NCI-H2227 treated with DMSO at 0.1 percent for 48 hours (cell line): ENCODE results near the gene CERS5.
"Not testable (repeated sequence)": the region's sequence is repeated elsewhere in the genome, so short reads cannot be mapped to it uniquely, and the experiment has no call there.

Experiments used
- DNase-seq: peaks from one replicate; lab custom pipeline; 2025; lab: John Stamatoyannopoulos, UW

The CERS5 gene

DNA sequence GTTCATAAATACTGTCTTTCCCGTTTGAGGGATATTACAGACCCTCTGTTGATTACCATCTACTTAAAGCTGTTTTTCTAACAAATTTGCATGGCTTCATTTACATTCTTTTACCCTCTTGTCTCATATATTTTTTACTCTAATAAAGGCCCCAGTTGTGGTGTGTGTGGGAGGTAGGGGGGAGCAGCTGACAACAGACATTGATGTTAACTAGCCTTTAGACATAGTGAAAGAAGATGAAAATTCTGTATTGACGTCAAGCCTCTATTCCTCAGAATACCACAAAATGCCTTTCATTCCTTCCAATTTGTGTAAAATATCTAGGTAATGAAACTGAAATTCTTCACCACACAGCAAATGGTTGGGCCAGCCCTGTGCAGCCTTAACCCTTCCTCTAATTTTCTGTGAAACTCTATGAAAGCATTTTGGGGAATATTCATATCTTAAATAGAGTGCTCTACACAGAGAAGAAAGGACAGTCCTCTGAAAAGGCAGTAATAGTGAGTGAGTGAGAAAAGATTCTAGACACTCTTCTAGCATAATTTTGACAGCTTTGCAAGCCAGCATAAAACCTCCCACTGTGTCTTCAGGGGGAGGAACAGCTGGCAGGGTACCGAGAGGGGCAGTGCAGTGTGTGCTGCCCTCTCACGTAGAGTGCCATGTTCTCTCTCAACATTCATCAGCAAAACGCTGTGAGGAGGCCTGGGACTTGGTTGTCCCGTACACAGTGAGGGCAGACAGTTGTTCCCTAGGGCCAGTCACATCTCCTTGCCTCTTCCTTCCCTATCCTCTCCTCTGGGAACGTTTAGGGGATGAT lies 20.1 kb upstream of the CERS5 start:
- no peak for DNase-seq

DNA sequence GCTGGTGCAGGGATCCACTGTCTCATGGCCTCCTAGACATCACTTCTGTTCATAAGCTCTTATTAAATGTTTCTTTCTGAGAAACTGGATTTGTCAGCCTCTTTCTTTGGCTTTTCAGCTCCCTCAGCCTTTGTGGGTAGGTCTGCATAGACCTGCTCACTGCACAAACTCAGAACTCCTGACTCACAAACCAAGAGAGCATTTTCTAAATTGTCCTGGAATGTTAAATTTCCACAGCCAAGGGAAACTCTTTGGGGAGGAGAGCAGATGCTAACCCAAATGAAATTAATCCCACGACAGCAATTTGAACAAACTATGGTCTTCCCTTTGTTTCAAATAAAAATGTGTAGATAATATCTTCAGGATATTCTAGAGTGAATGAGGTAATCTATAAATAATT lies 19.5 kb upstream of the CERS5 start:
- no peak for DNase-seq

DNA sequence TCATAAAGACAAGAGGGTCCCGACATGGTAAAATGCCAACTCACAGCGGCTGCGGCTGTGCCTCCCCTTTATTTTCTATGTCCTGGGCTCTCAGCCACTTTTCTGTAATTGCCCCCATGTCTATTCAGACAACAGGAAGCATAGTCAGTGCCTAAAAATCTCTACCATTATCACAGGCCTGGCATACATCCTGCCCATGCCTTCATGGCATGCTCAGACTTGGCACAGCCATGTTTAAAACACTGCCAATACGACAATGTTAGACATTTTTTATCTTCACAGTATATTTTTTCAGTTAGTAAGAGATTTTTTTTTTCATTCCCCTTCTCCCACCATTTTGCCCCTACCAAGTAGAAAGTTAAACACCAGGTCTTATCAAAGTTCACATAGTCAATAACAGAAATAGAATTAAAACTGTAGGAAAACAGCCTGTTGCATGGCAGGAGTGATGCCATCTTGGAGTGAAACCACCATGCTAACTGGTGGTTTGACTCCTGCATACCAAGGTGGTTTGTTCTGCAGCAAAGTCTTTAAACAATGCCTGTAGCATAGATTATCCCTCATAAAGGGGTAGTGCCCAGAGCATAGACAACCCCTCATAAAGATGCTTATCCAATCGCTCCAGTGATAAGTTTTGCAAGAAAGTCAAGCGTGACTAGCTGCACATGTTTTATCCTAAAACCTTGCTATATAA lies 18.9 kb upstream of the CERS5 start:
- no peak for DNase-seq

GRCh38 chr12:50185301-50185895 lies 18.2 kb upstream of the CERS5 start:
- DNase-seq, result no peak

GRCh38 chr12:50184261-50184660 lies 17.1 kb upstream of the CERS5 start:
- DNase-seq, result no peak

DNA sequence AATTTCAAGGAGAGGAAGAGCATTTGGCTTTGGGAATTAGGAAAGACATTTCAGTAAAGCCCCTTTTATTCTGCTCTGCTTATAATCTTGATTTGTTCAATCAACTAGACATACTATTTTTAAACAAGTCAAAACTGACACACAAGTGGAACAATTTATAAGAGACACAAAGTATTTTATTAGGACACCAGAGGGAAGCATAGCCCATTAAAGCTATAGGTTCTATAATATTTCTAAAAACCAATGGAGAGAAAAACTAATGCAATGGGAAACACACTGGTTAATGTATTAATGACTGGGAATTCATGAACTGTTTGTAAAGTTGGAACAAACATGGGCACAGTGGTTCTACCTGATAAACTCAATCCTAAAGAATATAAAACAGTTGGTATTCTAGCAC lies 15.3 kb upstream of the CERS5 start:
- no peak for DNase-seq

DNA sequence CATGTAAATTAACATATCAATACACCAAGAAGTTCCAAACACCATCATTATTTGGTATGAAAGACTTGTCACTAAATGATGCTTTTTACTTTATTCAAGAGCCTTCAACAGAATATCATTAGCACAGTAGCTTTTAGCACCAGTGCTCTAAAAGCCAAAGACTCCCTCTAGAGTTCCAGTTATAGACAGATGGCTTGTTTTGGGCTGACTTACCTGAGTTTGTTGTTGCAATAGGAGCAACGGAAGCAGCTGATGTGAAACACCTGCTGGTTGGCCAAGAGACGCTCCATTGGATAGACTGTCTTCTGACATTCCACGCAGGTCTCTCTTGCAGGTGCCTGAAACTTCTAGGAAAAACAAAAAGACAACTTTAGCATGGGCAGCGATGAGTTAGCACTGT lies 14.5 kb upstream of the CERS5 start:
- no peak for DNase-seq

GRCh38 chr12:50175716-50176026 lies 8.5 kb upstream of the CERS5 start:
- no peak for DNase-seq

DNA sequence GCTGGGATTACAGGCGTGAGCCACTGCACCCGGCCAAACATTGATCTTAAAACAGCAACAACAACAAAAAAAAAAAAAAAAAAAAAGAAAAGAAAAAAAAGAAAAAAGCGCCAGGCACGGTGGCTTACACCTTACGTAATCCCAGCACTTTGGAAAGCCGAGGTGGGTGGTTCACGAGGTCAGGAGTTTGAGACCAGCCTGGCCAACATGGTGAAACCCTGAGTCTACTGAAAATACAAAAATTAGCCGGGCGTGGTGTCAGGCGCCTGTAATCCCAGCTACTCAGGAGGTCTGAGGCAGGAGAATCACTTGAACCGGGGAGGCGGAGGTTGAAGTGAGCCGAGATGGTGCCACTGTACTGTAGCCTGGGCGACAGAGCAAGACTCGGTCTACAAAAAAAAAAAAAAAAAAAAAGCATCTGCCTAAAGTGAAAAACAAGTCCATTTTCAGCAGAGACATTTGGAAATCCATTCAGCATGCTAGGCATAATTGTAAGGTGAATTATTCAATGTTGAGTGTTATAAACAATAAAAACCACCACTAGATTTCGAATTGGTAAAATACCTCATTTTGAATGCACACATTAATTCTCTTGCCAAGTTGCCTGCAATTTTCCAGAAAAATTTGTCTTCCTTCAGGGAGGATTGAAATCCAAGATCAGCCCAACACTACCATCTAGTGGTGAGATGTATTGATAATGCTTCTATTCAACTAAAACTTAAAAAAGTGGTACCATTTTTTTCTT lies 8.0 kb upstream of the CERS5 start:
- peak; percentile 25 for DNase-seq

DNA sequence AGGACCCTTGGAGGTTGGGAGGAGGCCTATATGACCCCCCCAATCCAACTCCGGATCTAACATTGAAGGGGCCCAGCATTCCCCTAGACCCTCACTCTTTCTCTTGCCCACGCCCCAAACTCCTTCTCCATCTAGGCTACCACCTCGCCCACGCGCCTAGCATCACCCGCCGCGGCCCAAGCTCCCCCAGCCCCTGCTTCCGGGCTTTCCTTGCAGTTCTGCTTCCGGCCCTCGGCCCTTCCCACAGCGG lies 445 bp downstream of the CERS5 start:
- no peak for DNase-seq

DNA sequence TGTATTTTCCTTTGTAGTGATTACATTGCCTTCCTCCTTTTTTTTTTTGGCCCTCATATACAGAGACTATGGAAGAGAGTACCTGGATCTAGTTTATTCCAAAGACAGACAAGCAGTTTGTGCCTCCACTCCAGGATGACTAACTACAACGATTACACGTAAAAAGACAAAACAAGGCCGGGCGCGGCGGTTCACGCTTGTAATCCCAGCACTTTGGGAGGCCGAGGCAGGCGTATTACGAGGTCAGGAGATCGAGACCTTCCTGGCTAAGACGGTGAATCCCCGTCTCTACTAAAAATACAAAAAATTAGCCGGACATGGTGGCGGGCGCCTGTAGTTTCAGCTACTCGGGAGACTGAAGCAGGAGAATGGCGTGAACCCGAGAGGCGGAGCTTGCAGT lies 2.2 kb downstream of the CERS5 start:
- no peak for DNase-seq

- no peak for DNase-seq
These were observed 4.9 kb downstream of the CERS5 start for GRCh38 chr12:50162230-50162629.

GRCh38 chr12:50160643-50161042 lies 6.5 kb downstream of the CERS5 start:
- no peak for DNase-seq

DNA sequence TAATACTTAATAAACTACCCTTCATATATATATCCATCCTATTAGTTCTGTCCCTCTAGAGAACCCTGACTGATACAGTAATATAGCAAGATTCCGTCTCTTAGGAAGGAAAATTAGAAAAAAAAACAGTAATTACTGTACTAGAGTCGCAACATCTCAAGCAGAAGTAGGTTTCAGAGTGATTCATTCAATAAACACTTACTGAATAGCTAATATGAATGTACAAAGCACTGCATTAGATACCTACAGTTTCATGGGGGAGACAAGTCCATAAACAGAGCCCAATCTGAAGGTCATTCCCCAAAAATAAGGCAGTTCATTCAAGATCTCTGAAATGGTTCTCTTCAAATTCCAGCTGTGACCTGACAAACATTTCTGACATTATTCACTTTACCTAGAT lies 9.9 kb downstream of the CERS5 start:
- no peak for DNase-seq

DNA sequence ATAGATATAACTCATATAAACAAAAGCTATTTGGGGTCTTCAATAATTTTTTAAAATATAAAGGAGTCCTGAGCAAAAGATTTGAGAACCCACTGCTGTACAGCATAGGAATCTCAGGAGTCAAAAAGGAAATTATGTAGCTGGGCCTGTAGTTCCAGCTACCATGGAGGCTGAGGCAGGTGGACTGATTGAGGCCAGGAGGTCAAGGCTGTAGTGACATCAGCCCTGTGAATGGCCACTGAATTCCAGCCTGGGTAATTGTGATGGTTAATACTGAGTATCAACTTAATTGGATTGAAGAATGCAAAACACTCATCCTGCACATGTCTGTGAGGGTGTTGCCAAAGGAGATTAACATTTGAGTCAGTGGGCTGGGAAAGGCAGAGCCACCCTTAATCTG lies 10.5 kb downstream of the CERS5 start:
- no peak for DNase-seq

DNA sequence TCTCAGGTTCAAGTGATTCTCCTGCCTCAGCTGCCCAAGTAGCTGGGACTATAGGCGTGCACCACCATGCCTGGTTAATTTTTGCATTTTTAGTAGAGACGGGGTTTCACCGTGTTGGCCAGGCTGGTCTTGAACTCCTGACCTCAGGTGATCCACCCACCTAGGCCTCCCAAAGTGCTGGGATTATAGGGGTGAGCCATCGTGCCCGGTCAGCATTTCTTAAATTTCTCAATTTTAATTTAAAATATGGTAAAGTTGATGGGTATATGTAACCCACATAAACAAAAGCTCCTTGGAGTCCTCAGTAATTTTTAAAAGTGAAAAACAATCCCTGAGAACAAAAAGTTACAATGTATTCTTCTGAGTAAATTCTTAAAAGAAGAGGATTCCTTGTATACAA lies 12.2 kb downstream of the CERS5 start:
- not testable (repeated sequence) for DNase-seq

GRCh38 chr12:50151047-50151687 lies 16.0 kb downstream of the CERS5 start:
- DNase-seq, result no peak

DNA sequence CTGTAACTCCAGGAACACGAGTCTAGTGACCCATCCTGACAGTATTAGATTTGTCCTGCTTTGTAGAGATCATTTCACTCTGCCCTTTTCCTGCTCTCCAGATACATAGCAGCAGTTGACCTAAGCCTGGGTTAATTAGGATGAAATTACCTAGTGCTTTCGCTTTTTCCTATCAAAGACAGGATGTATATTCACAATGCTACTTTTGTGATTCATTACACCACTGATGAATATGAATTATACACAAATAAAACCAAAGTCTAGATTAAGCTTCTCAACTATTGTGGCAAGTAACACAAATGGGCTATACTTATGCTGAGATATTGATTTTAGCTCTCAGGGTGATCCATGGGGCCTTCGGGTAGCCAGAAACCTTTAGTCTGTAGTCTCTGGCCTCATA lies 17.9 kb downstream of the CERS5 start:
- no peak for DNase-seq

- not testable (repeated sequence) for DNase-seq
These were observed 19.2 kb downstream of the CERS5 start for GRCh38 chr12:50148011-50148410.

DNA sequence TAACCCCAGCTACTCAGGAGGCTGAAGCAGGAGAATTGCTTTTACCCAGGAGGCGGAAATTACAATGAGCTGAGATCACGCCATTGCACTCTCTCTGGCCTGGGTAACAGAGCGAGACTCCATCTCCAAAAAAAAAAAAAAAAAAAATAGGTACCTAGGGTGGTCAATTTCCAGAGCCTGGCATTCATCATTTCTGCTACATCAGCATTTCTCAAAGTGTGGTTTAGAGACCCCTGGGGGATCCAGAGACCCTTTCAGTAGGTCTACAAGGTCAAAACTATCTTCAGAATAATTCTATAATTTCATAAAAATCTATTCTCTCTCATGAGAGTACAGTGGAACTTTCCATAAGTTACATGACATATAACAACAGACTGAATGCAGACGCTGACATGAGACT lies 19.9 kb downstream of the CERS5 start:
- DNase-seq, result no peak

DNA sequence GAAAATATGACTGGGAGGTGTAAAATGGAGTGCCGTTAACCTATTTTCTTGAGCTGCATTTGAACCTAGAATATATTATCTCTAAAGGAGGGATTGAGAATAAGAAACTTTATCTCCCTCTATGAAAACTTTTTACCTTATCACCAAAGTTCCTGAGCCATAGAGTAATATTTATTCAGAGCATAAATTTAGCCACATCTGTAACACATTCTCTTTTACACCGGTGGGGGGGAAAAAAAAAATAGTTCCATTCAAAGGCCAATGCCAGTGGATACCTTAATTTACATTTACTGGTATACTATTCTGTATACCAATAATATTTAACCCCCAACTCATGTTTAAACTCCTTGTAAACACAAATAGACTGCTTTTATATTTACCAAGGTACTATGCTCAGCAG lies 21.7 kb downstream of the CERS5 start:
- DNase-seq, result no peak

GRCh38 chr12:50142993-50143392 lies 24.2 kb downstream of the CERS5 start:
- no peak for DNase-seq
